Smooth muscle cell (in vitro differentiated cells): ENCODE measurements around the gene LNX1. TPM values are rescaled to one million over a fixed set of nuclear protein-coding genes. Genes with fewer than 3 reads are reported as not detected.

Source experiments
- DNase-seq: peaks from one replicate; lab custom pipeline; 2025; ENCODE audit not compliant: unreplicated experiment; lab: John Stamatoyannopoulos, UW
- H2AFZ ChIP-seq: fragments of 200-600 bp; sonication (generic); 2 replicates; pipeline ENCODE4 v1.6.0; 2016; ENCODE audit warnings: antibody characterized with exemption, low read depth, mild to moderate bottlenecking
- H3F3A ChIP-seq: fragments of 200-600 bp; sonication (generic); 2 replicates; pipeline ENCODE4 v1.6.0; 2017; ENCODE audit warnings: antibody characterized with exemption, low read depth
- H3K27ac ChIP-seq: fragments of 200-600 bp; sonication (generic); 2 replicates; pipeline ENCODE4 v1.5.1; 2016; ENCODE audit warnings: low read depth, mild to moderate bottlenecking
- H3K27me3 ChIP-seq: fragments of 200-600 bp; sonication (generic); 2 replicates; pipeline ENCODE4 v1.6.1; 2016; ENCODE audit warnings: low read depth, mild to moderate bottlenecking
- H3K36me3 ChIP-seq: fragments of 200-600 bp; sonication (generic); 2 replicates; pipeline ENCODE4 v1.5.1; 2016; ENCODE audit warnings: low read depth
- H3K4me1 ChIP-seq: fragments of 200-600 bp; sonication (generic); 2 replicates; pipeline ENCODE4 v1.5.1; 2016; ENCODE audit warnings: low read depth
- H3K4me2 ChIP-seq: fragments of 200-600 bp; sonication (generic); 2 replicates; pipeline ENCODE4 v1.6.0; 2016; ENCODE audit warnings: mild to moderate bottlenecking
- H3K4me3 ChIP-seq: fragments of 200-600 bp; sonication (generic); 2 replicates; pipeline ENCODE4 v1.5.1; 2016; ENCODE audit warnings: mild to moderate bottlenecking
- H3K79me2 ChIP-seq: fragments of 200-600 bp; sonication (generic); 2 replicates; pipeline ENCODE4 v1.6.0; 2016; ENCODE audit warnings: low read depth, mild to moderate bottlenecking
- H3K9ac ChIP-seq: fragments of 200-600 bp; sonication (generic); 2 replicates; pipeline ENCODE4 v1.6.0; 2016; ENCODE audit warnings: low read depth
- H3K9me3 ChIP-seq: fragments of 200-600 bp; sonication (generic); replicated peaks from 2 replicates; pipeline ENCODE4 v1.5.1; 2016; ENCODE audit warnings: low read depth
- H4K20me1 ChIP-seq: fragments of 200-600 bp; sonication (generic); 2 replicates; pipeline ENCODE4 v1.6.0; 2016; ENCODE audit warnings: low read depth
- CTCF ChIP-seq: fragments of 200-600 bp; sonication (generic); IDR thresholded peaks from 2 replicates; pipeline ENCODE4 v1.5.1; 2017; ENCODE audit warnings: borderline replicate concordance, mild to moderate bottlenecking, antibody characterized with exemption; ENCODE audit not compliant: insufficient read depth, poor library complexity, severe bottlenecking
- WGBS: methylation state at CpG from one replicate; pipeline ENCODE4 v1.1.7; 2016; ENCODE audit warnings: low lambda C conversion rate; 5-methylcytosine and 5-hydroxymethylcytosine counted together
- polyA plus RNA-seq: library from polyadenylated mRNA; unstranded; fragments of >200 nt; fragmentation: Nextera tagmentation; extraction: Ambion mirVana; gene quantifications from 2 replicates; pipeline ENCODE4 v1.2.1, GENCODE V29; 2016
- total RNA-seq: library from RNA; depleted of rRNA; stranded (reverse); fragments of >200 nt; gene quantifications from 2 replicates; pipeline ENCODE4 v1.2.3, GENCODE V29; 2014

Gene LNX1
- total and polyA plus RNA-seq, 2 experiments from 2014 or later: 2.3 to 4.3 TPM

GRCh38 chr4:53614591-53614990, 23.3 kb upstream of the LNX1 start:
- Histone ChIP-seq H3K9me3 (no peaks in the 10 kb centered on the region), H3K4me3 (no peak overlapping the region), H3K79me2 (no peaks in the 10 kb centered on the region), H3K27ac (no peak overlapping the region), H3K9ac (no peak overlapping the region), H3F3A (peaks cover 4% of the 10 kb centered on the region), H3K36me3 (no peaks in the 10 kb centered on the region), H2AFZ (no peak overlapping the region), H3K4me2 (no peak overlapping the region), H3K4me1 (no peaks in the 10 kb centered on the region), H4K20me1 (no peaks in the 10 kb centered on the region), H3K27me3 (no peaks in the 10 kb centered on the region)
- no peak for DNase-seq
- WGBS: 79% methylated on average over 3 of the region's 3 CpGs
- TF ChIP-seq CTCF: no peak

- H3F3A ChIP-seq: peaks cover 4% of the 10 kb centered on the region
- H3K4me1 ChIP-seq: no peaks in the 10 kb centered on the region
- H3K36me3 ChIP-seq: no peaks in the 10 kb centered on the region
- no peak for DNase-seq
- no peak overlapping the region for H2AFZ ChIP-seq
- H3K4me2 ChIP-seq: no peak overlapping the region
- H3K27me3 ChIP-seq: no peaks in the 10 kb centered on the region
- no peak overlapping the region for H3K27ac ChIP-seq
- no peaks in the 10 kb centered on the region for H4K20me1 ChIP-seq
- no peak overlapping the region for H3K4me3 ChIP-seq
- WGBS: 95% methylated on average over 3 of the region's 3 CpGs
- H3K79me2 ChIP-seq: no peaks in the 10 kb centered on the region
- no peaks in the 10 kb centered on the region for H3K9me3 ChIP-seq
- TF ChIP-seq CTCF: no peak
- H3K9ac ChIP-seq: no peak overlapping the region
Measured at GRCh38 chr4:53613428-53613827, 22.1 kb upstream of the LNX1 start.

- Histone ChIP-seq H3K9ac (no peak overlapping the region), H3K4me2 (no peak overlapping the region), H3K27ac (no peak overlapping the region), H2AFZ (no peak overlapping the region), H3K79me2 (no peaks in the 10 kb centered on the region), H3K4me3 (no peak overlapping the region), H3K27me3 (no peaks in the 10 kb centered on the region), H4K20me1 (no peaks in the 10 kb centered on the region), H3K4me1 (no peaks in the 10 kb centered on the region), H3K9me3 (no peaks in the 10 kb centered on the region), H3K36me3 (no peaks in the 10 kb centered on the region), H3F3A (no peaks in the 10 kb centered on the region)
- no peak for TF ChIP-seq CTCF
- 86% methylated on average over 4 of the region's 4 CpGs for WGBS
- no peak for DNase-seq
Measured at GRCh38 chr4:53608649-53609048, 17.4 kb upstream of the LNX1 start.

- Histone ChIP-seq H3K4me2 (no peak overlapping the region), H3F3A (no peaks in the 10 kb centered on the region), H4K20me1 (no peaks in the 10 kb centered on the region), H3K27ac (no peak overlapping the region), H3K79me2 (no peaks in the 10 kb centered on the region), H3K27me3 (no peaks in the 10 kb centered on the region), H3K4me3 (no peak overlapping the region), H3K36me3 (no peaks in the 10 kb centered on the region), H3K9ac (no peak overlapping the region), H3K9me3 (no peaks in the 10 kb centered on the region), H3K4me1 (no peaks in the 10 kb centered on the region), H2AFZ (no peak overlapping the region)
- 91% methylated on average over 3 of the region's 3 CpGs for WGBS
- DNase-seq: no peak
- no peak for TF ChIP-seq CTCF
Measured at GRCh38 chr4:53608242-53608641, 17.0 kb upstream of the LNX1 start.
